ENCODE data around the gene GPC4.

Gene GPC4

GRCh38 chrX:133413218-133413925 lies 1.9 kb downstream of the GPC4 start:
- in situ Hi-C loops (cut with HindIII; ENCODE audit: low pct_ligation_motif_present, low pct_unique_long_range_greater_than_20kb, low sequenced_read_pairs): no loop called here
- no peak for DNase-seq

- DNase-seq: no peak
- in situ Hi-C loops (cut with HindIII; ENCODE audit: low pct_ligation_motif_present, low pct_unique_long_range_greater_than_20kb, low sequenced_read_pairs): no loop called here
Measured at GRCh38 chrX:133412665-133413064, 2.6 kb downstream of the GPC4 start.

- in situ Hi-C loops (cut with HindIII; ENCODE audit: low pct_ligation_motif_present, low pct_unique_long_range_greater_than_20kb, low sequenced_read_pairs): no loop called here
- no peak for DNase-seq
Measured at GRCh38 chrX:133412246-133412645, 3.0 kb downstream of the GPC4 start.

- in situ Hi-C loops (cut with HindIII; ENCODE audit: low pct_ligation_motif_present, low pct_unique_long_range_greater_than_20kb, low sequenced_read_pairs): no loop called here
- no peak for DNase-seq
Measured at GRCh38 chrX:133410550-133410949, 4.7 kb downstream of the GPC4 start.

- in situ Hi-C loops (cut with HindIII; ENCODE audit: low pct_ligation_motif_present, low pct_unique_long_range_greater_than_20kb, low sequenced_read_pairs): no loop called here
- DNase-seq: no peak
Measured at GRCh38 chrX:133405498-133406185, 9.6 kb downstream of the GPC4 start.

GRCh38 chrX:133403984-133404383 lies 11.3 kb downstream of the GPC4 start:
- no peak for DNase-seq
- in situ Hi-C loops (cut with HindIII; ENCODE audit: low pct_ligation_motif_present, low pct_unique_long_range_greater_than_20kb, low sequenced_read_pairs): no loop called here

- DNase-seq: no peak
Measured at GRCh38 chrX:133402830-133403625, 12.3 kb downstream of the GPC4 start.

GRCh38 chrX:133402042-133402453 lies 13.2 kb downstream of the GPC4 start:
- in situ Hi-C loops (cut with HindIII; ENCODE audit: low pct_ligation_motif_present, low pct_unique_long_range_greater_than_20kb, low sequenced_read_pairs): no loop called here
- DNase-seq: no peak

More at GRCh38 chrX:133402830-133403625, 12.3 kb downstream of the GPC4 start:
- in situ Hi-C loops (cut with HindIII; ENCODE audit: low pct_ligation_motif_present, low pct_unique_long_range_greater_than_20kb, low sequenced_read_pairs): no loop called here

GRCh38 chrX:133401536-133401935 lies 13.8 kb downstream of the GPC4 start:
- in situ Hi-C loops (cut with HindIII; ENCODE audit: low pct_ligation_motif_present, low pct_unique_long_range_greater_than_20kb, low sequenced_read_pairs): no loop called here
- DNase-seq: no peak

GRCh38 chrX:133399411-133399810 lies 15.9 kb downstream of the GPC4 start:
- in situ Hi-C loops (cut with HindIII; ENCODE audit: low pct_ligation_motif_present, low pct_unique_long_range_greater_than_20kb, low sequenced_read_pairs): no loop called here
- DNase-seq: no peak

GRCh38 chrX:133394765-133395164 lies 20.5 kb downstream of the GPC4 start:
- no peak for DNase-seq
- in situ Hi-C loops (cut with HindIII; ENCODE audit: low pct_ligation_motif_present, low pct_unique_long_range_greater_than_20kb, low sequenced_read_pairs): no loop called here

- in situ Hi-C loops (cut with HindIII; ENCODE audit: low pct_ligation_motif_present, low pct_unique_long_range_greater_than_20kb, low sequenced_read_pairs): no loop called here
- DNase-seq: no peak
Measured at GRCh38 chrX:133392671-133393070, 22.6 kb downstream of the GPC4 start.

- in situ Hi-C loops (cut with HindIII; ENCODE audit: low pct_ligation_motif_present, low pct_unique_long_range_greater_than_20kb, low sequenced_read_pairs): no loop called here
- no peak for DNase-seq
Measured at GRCh38 chrX:133391111-133391510, 24.2 kb downstream of the GPC4 start.

GRCh38 chrX:133390676-133391075 lies 24.6 kb downstream of the GPC4 start:
- in situ Hi-C loops (cut with HindIII; ENCODE audit: low pct_ligation_motif_present, low pct_unique_long_range_greater_than_20kb, low sequenced_read_pairs): no loop called here
- no peak for DNase-seq

- in situ Hi-C loops (cut with HindIII; ENCODE audit: low pct_ligation_motif_present, low pct_unique_long_range_greater_than_20kb, low sequenced_read_pairs): no loop called here
- DNase-seq: no peak
Measured at GRCh38 chrX:133389975-133390374, 25.3 kb downstream of the GPC4 start.

- DNase-seq: no peak
- in situ Hi-C loops (cut with HindIII; ENCODE audit: low pct_ligation_motif_present, low pct_unique_long_range_greater_than_20kb, low sequenced_read_pairs): no loop called here
Measured at GRCh38 chrX:133384454-133384853, 30.8 kb downstream of the GPC4 start.

GRCh38 chrX:133380711-133381619 lies 34.3 kb downstream of the GPC4 start:
- DNase-seq: no peak
- in situ Hi-C loops (cut with HindIII; ENCODE audit: low pct_ligation_motif_present, low pct_unique_long_range_greater_than_20kb, low sequenced_read_pairs): no loop called here

GRCh38 chrX:133376422-133376821 lies 38.9 kb downstream of the GPC4 start:
- no peak for DNase-seq
- in situ Hi-C loops (cut with HindIII; ENCODE audit: low pct_ligation_motif_present, low pct_unique_long_range_greater_than_20kb, low sequenced_read_pairs): no loop called here
